PC-3 (cell line): ENCODE data around the gene CRTC1. TPM values are rescaled to one million over a fixed set of nuclear protein-coding genes. Genes with fewer than 3 reads are reported as not detected.

Experiments used
- ATAC-seq: fragments of 200-7000 bp; cut with Tn5 transposase; 2 replicates; pipeline ENCODE4 v1.9.1; 2020; ENCODE audit warnings: mild to moderate bottlenecking, moderate library complexity
- BruUV-seq: library from RNA; stranded (reverse); fragments of 400-500 nt; replicated peaks from 2 replicates; lab custom pipeline; 2021; lab: Mats Ljungman, UMichigan
- CTCF ChIA-PET: fragments of 300-600 bp; sonication (Branson Sonifier 250); formaldehyde crosslinking; loops from one replicate; lab custom pipeline; 2022; ENCODE audit warnings: antibody characterized with exemption; lab: Charles Lee
- POLR2A ChIA-PET: fragments of 300-600 bp; sonication (Branson Sonifier 250); formaldehyde crosslinking; loops from one replicate; lab custom pipeline; 2022; ENCODE audit warnings: antibody characterized with exemption; ENCODE audit not compliant: unreplicated experiment; lab: Charles Lee
- DNase-seq: peaks from one replicate; pipeline ENCODE4 v3.0.0-alpha.2; 2015
- H2AFZ ChIP-seq: fragments of 300-600 bp; sonication (generic); 2 replicates; pipeline ENCODE4 v1.6.0; 2016; ENCODE audit warnings: antibody characterized with exemption, low read length
- H3F3A ChIP-seq: fragments of 300-600 bp; sonication (generic); one replicate; pipeline ENCODE4 v1.6.0; 2017; ENCODE audit warnings: antibody characterized with exemption, low read length, control low read depth, mild to moderate bottlenecking; ENCODE audit not compliant: unreplicated experiment
- H3K27ac ChIP-seq: fragments of 300-600 bp; sonication (generic); 2 replicates; pipeline ENCODE4 v1.5.1; 2016; ENCODE audit warnings: mild to moderate bottlenecking, low read length
- H3K27me3 ChIP-seq: fragments of 300-600 bp; sonication (generic); 2 replicates; pipeline ENCODE4 v1.6.1; 2016; ENCODE audit warnings: low read length, mixed read lengths
- H3K36me3 ChIP-seq: fragments of 300-600 bp; sonication (generic); 2 replicates; pipeline ENCODE4 v1.6.1; 2016; ENCODE audit warnings: low read depth, mixed run types, low read length, mixed read lengths
- H3K4me1 ChIP-seq: fragments of 300-600 bp; sonication (generic); 2 replicates; pipeline ENCODE4 v1.5.1; 2016; ENCODE audit warnings: low read length; ENCODE audit not compliant: insufficient read depth
- H3K4me2 ChIP-seq: fragments of 300-600 bp; sonication (generic); 2 replicates; pipeline ENCODE4 v1.6.0; 2016; ENCODE audit warnings: low read length
- H3K4me3 ChIP-seq: fragments of 300-600 bp; sonication (generic); 2 replicates; pipeline ENCODE4 v1.5.1; 2016; ENCODE audit warnings: mild to moderate bottlenecking, low read length, mixed read lengths
- H3K79me2 ChIP-seq: fragments of 300-600 bp; sonication (generic); 2 replicates; pipeline ENCODE4 v1.6.1; 2017; ENCODE audit warnings: low read length, mixed read lengths
- H3K9ac ChIP-seq: fragments of 300-600 bp; sonication (generic); 2 replicates; pipeline ENCODE4 v1.6.0; 2016; ENCODE audit warnings: mild to moderate bottlenecking, low read length
- H3K9me2 ChIP-seq: fragments of 300-600 bp; sonication (generic); replicated peaks from 2 replicates; pipeline ENCODE4 v1.6.1; 2016; ENCODE audit warnings: mixed run types, low read length, mixed read lengths
- H3K9me3 ChIP-seq: fragments of 300-600 bp; sonication (generic); 2 replicates; pipeline ENCODE4 v1.6.1; 2016; ENCODE audit warnings: low read length, mixed read lengths
- H4K20me1 ChIP-seq: fragments of 300-600 bp; sonication (generic); 2 replicates; pipeline ENCODE4 v1.6.1; 2016; ENCODE audit warnings: low read length, mixed read lengths
- CTCF ChIP-seq: fragments of 300-600 bp; sonication (generic); conservative IDR thresholded peaks from 2 replicates; pipeline ENCODE4 v1.5.1; 2017; ENCODE audit warnings: antibody characterized with exemption, low read depth, mild to moderate bottlenecking, low read length
- EZH2 ChIP-seq: fragments of 300-600 bp; sonication (generic); IDR thresholded peaks from one replicate; pipeline ENCODE4 v1.6.1; 2017; ENCODE audit warnings: antibody characterized with exemption, mild to moderate bottlenecking, low read length; ENCODE audit not compliant: unreplicated experiment
- EZH2phosphoT487 ChIP-seq: fragments of 300-600 bp; sonication (generic); IDR thresholded peaks from 2 replicates; pipeline ENCODE4 v1.6.1; 2018; ENCODE audit warnings: mild to moderate bottlenecking, antibody characterized with exemption, low read length, borderline replicate concordance
- intact Hi-C: fragments of 100-400 bp; cut with micrococcal nuclease; formaldehyde crosslinking; loops from 2 replicates; pipeline ENCODE4 v1.9.0; 2023
- total RNA-seq: library from RNA; depleted of rRNA; stranded (reverse); fragments of >200 nt; gene quantifications from 2 replicates; pipeline ENCODE4 v1.2.3, GENCODE V29; 2014

The CRTC1 gene
- total RNA-seq, 1 experiment from 2014 or later: 6.7 TPM

GRCh38 chr19:18770663-18771327, 87.3 kb downstream of the CRTC1 start:
- no peaks in the 10 kb centered on the region for H3K79me2 ChIP-seq
- no peaks in the 10 kb centered on the region for H3K9me3 ChIP-seq
- H2AFZ ChIP-seq: no peak overlapping the region
- no peaks in the 10 kb centered on the region for H4K20me1 ChIP-seq
- ATAC-seq (no peak), DNase-seq (no peak)
- H3K9me2 ChIP-seq: no peaks in the 10 kb centered on the region
- BruUV-seq: no TSS peak
- no peak for TF ChIP-seq CTCF
- TF ChIP-seq EZH2: no peak
- TF ChIP-seq EZH2phosphoT487: no peak
- H3K4me3 ChIP-seq: no peak overlapping the region
- H3K4me1 ChIP-seq: peaks cover 4% of the 10 kb centered on the region
- H3K9ac ChIP-seq: no peak overlapping the region
- H3K36me3 ChIP-seq: no peaks in the 10 kb centered on the region
- POLR2A ChIA-PET: no interaction called here
- no peak overlapping the region for H3K4me2 ChIP-seq
- CTCF ChIA-PET: no interaction called here
- H3F3A ChIP-seq: no peaks in the 10 kb centered on the region
- intact Hi-C loops: loop anchor here (10.0 kb wide), 1 partner anchor 166 kb away; the partner anchor contains the start of gene CRLF1
- H3K27me3 ChIP-seq: no peaks in the 10 kb centered on the region
- no peak overlapping the region for H3K27ac ChIP-seq

GRCh38 chr19:18771328-18772242, 88.1 kb downstream of the CRTC1 start:
- Histone ChIP-seq H3F3A (no peaks in the 10 kb centered on the region), H3K4me1 (peaks cover 12% of the 10 kb centered on the region), H2AFZ (no peak overlapping the region), H3K36me3 (no peaks in the 10 kb centered on the region), H3K9me3 (no peaks in the 10 kb centered on the region), H3K27ac (no peak overlapping the region), H3K9ac (no peak overlapping the region), H3K79me2 (no peaks in the 10 kb centered on the region), H3K4me2 (no peak overlapping the region), H3K4me3 (no peak overlapping the region), H3K27me3 (no peaks in the 10 kb centered on the region), H3K9me2 (no peaks in the 10 kb centered on the region), H4K20me1 (no peaks in the 10 kb centered on the region)
- TF ChIP-seq CTCF: peak; percentile 43; the same call in 1 of the 2 replicates
- no peak for TF ChIP-seq EZH2
- TF ChIP-seq EZH2phosphoT487: no peak
- ATAC-seq: peak; percentile 30; the same call in 1 of the 2 replicates
- intact Hi-C loops: loop anchor here (10.0 kb wide), 1 partner anchor 167 kb away; the partner anchor contains the start of gene CRLF1
- ChIA-PET POLR2A (no interaction called here), CTCF (no interaction called here)
- peak; percentile 23 for DNase-seq
- BruUV-seq: no TSS peak
